GM18951 (cell line): ENCODE measurements around the gene PPP2R3A.
A peak's percentile ranks its signal among the peaks of the same experiment; 100 is the strongest.
"Not testable (repeated sequence)": the region's sequence is repeated elsewhere in the genome, so short reads cannot be mapped to it uniquely, and the experiment has no call there.

Experiments used
- POLR2A ChIP-seq: IDR thresholded peaks from 4 replicates; pipeline ENCODE4 v1.6.1; 2011; ENCODE audit warnings: mild to moderate bottlenecking; ENCODE audit not compliant: insufficient read length, insufficient read depth; ENCODE audit errors: extremely low read depth
- in situ Hi-C: fragments of 300-500 bp; cut with MboI; formaldehyde crosslinking; loops from one replicate; pipeline ENCODE4 v1.12.0; 2022; ENCODE audit warnings: low sequenced_read_pairs, mixed read lengths, inconsistent platforms; ENCODE audit not compliant: unreplicated experiment

Gene PPP2R3A

DNA sequence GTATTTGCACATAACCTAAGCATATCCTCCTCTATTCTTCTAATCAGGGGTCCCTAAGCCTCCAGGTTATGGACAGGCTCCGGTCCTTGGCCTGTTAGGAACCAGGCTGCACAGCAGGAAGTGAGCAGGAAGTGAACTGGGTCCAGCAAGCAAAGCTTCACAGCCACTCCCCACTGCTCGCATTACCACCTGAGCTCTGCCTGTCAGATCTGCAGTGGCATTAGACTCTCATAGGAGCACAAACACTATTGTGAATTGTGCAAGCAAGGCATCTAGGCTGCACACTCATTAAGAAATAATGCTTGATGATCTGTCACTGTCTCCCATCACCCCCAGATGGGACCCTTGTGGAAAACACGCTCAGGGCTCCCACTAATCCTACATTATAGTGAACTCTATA is 220.8 kb downstream of the PPP2R3A start:
- TF ChIP-seq POLR2A, result no peak
- in situ Hi-C loops, result no loop called here

- TF ChIP-seq POLR2A, result no peak
- in situ Hi-C loops, result no loop called here
Measured at GRCh38 chr3:136186846-136187245, 221.3 kb downstream of the PPP2R3A start.

GRCh38 chr3:136187868-136188267 is 222.3 kb downstream of the PPP2R3A start:
- in situ Hi-C loops, result no loop called here
- TF ChIP-seq POLR2A, result no peak

GRCh38 chr3:136189043-136189442 is 223.5 kb downstream of the PPP2R3A start:
- no peak for TF ChIP-seq POLR2A

GRCh38 chr3:136189859-136190617 is 224.5 kb downstream of the PPP2R3A start:
- no peak for TF ChIP-seq POLR2A
- in situ Hi-C loops, result no loop called here

More at GRCh38 chr3:136189043-136189442, 223.5 kb downstream of the PPP2R3A start:
- in situ Hi-C loops, result no loop called here

- in situ Hi-C loops, result not testable (repeated sequence)
Measured at GRCh38 chr3:136192195-136192594, 226.7 kb downstream of the PPP2R3A start.

DNA sequence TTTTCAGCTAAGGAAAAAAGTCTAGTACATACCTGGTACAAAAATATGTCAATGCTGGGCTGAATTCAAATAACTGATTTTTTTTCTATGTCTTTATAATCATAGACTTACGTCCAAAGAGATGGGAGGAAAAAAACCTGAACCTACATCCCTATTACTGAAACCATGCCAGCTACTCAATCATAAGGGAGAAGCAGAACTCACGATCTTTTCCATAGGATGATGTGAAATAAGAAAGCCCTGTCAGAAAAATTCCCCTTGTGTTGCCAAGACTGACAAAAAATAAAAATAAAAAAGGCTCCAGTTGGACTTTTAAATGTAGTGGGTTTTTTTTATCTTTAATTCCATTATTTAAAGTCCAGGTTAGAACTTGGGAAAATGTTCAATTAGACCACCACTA is 227.3 kb downstream of the PPP2R3A start:
- TF ChIP-seq POLR2A, result no peak
- in situ Hi-C loops, result no loop called here

DNA sequence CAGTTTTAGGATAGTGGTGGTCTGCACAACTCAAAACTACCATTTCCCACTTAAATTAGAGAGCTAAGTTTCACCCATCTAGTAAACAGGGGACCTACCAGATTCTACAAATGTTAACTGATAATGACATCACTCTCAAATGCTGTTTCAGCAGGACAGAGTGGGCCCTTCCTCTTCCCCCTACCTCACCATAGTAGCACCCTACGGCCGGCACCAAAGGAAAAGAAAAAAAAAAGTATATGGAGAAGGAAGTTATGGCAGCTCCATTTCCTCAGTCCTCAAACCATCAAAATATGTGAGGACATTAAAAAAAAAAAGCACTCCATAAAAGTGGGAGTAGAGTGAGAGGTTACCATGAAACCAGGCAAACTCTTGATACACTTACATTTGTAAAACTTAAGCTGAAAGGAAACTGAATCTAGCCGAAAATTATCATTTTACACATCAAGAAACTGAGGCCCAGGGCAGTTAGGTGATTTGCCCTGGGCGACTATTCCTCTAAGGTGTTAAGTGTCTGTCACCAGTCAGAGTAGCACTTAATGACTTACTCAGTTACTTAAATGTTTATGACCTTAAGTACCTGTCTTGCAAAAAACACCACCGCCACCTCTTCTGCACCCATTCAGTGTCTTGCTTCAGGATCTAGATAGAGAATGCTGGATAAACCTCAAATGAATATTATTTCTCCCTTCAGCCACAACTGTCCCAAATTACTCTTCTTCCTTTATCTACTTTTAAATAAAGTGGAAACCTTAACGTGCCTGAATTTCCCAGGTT is 227.9 kb downstream of the PPP2R3A start:
- in situ Hi-C loops, result no loop called here
- TF ChIP-seq POLR2A, result no peak

DNA sequence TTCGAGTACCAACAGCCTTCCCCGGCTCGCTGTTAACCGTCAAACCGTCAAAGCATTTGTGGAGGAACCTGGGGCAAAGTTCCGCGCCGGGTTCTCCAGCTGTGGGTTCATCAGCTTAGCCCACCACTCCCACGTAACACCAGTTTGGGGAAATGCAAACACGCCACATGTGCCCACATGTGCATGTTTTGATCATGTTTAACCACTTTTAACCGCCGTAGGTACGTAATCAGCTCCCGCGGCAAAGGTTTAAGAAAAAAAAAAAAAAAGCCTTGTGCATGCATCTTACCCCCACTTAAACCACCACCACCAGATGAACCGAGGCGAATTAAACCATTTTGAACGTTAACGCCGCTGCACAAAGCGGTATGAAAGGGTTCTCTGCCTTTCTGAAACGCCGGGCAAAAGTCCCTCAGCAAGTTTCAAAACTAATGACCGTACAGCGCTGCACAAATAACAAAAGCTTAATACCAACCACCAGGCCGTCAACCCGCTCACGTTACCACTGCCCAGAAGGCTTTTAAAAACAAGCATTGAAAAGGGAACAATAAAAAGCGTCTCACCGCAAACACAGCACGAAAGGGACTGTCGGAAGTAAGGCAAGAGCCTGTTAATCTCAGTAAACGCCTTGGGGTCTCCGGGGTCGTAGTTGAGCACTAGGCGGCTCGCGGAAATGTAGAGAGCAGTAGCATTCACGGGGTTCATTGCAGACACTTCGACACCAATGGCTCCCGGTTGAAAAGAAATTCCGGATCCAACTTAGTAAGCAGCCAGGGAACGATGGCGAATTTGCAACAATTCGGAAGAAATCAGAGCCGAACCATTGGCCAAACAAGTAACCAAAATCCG is 229.1 kb downstream of the PPP2R3A start:
- no peak for TF ChIP-seq POLR2A
- in situ Hi-C loops, result no loop called here

DNA sequence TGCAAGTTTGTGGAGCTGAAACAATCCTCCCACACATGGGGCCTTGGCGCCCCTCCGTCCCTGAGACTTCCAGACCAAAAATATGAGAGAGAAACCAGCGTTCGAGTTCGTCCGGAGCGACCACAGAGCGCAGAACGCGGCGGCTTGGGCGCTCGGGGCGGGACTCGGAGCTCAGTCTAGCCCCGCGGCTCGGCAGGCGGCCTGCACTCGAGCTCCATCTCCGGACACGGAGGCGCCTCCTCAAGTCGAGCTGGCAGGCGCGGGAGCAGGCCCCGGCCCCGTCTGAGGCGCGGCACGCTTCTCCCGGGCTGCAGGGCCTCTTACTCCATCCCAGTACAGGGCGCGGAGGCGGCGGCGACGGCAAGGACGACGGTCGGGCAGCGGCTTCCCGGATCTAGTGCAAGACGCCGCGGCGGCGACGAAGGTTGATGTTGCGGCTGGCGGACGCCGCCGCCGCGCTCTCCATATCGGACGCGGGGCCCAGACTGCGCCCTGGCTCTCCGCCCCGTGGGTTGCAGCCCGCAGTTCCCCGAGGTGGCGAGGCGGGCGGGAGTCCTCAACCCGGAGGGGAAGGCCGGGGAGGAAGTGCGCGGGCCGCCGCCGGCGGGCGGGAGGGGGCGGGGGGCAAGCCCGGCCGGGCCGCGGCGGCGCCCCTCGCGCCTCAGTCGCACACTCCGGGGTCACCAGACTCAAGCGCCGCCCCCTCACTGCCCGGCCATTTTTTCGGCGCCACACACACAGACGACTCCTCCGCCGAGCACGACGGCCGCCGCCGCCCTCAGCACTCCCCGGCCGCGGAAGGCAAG is 229.9 kb downstream of the PPP2R3A start:
- in situ Hi-C loops, result no loop called here
- no peak for TF ChIP-seq POLR2A

DNA sequence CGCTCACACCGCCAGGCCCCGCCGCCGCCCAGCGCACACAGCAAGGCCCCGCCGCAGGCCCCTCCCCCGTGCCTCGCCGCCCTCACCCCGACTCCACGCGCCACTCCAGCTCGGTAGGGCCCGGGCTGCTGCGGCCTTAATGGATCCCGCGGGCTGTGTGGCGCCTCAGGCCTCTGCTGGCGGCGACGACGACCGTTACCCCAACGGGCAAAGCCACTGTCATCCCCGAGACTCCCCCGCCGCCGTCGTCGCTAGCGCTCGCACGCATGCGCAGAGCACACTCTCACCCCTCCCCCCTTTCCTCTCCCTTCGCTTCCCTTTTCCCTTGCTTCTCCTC is 230.5 kb downstream of the PPP2R3A start, which contains the start of gene MSL2:
Gene MSL2 (minus strand): TSS at position 272 of the 337 bp plus-strand sequence. CDS start 1,222 bp downstream, outside the sequence.
- in situ Hi-C loops, result no loop called here
- peak; percentile 66 for TF ChIP-seq POLR2A

- TF ChIP-seq POLR2A, result peak; percentile 78
- in situ Hi-C loops, result no loop called here
Measured at GRCh38 chr3:136196401-136197158, 231.1 kb downstream of the PPP2R3A start.
